GM19455 (cell line): ENCODE measurements around the gene TMEM269.
"Not testable (repeated sequence)": the region's sequence is repeated elsewhere in the genome, so short reads cannot be mapped to it uniquely, and the experiment has no call there.

Source experiments
- ATAC-seq: cut with Tn5 transposase; IDR thresholded peaks from one replicate; pipeline ENCODE4 v1.9.1; 2021; ENCODE audit not compliant: unreplicated experiment

Gene TMEM269

DNA sequence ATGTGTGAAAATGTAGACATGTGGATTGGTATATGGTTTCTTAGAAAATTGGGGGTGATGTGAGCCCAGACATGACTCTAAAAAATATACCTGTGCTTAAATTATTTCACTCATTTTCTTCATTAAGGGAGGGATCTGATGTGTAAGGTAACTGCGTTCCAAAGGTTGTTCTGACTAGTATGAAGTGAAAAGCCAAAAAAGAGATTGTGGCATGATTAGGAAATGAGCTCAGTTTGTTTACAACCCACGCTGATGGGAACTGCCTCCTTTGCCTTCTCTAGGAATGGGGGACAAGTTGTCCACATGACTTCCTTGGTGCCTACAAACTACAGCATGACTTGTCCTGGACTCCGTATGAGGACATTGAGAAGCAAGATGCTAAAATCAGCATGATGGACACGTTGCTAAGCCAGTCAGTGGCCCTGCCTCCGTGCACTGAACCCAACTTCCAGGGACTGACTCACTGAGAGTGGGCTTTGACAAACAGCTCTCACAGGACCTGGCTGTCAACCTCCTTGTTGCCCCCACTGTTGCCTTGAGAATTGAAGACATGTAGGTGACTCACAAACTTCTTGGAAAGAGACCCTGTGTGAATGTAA lies 9.8 kb upstream of the TMEM269 start:
- no peak for ATAC-seq

- no peak for ATAC-seq
Measured at GRCh38 chr1:42776502-42776901, 8.3 kb upstream of the TMEM269 start.

DNA sequence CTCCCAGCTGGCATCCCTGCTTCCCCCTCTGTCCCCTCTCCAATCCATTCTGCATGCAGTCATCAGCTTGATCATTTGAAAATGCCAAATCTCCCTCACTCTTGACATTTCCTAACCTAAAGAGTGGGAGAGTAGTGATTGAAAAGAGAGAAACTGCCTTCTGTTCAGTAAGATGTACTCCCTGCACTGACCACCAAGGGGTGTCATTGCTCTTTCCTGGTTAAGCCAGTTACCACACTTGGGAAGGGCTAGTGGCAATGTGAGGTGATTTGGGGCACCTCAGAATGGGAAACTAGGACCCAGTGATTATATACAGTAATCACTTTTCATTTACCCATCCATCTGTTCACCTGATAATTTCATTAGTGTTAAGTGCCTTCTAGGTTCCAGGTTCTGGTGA lies 6.9 kb upstream of the TMEM269 start:
- ATAC-seq, result no peak

DNA sequence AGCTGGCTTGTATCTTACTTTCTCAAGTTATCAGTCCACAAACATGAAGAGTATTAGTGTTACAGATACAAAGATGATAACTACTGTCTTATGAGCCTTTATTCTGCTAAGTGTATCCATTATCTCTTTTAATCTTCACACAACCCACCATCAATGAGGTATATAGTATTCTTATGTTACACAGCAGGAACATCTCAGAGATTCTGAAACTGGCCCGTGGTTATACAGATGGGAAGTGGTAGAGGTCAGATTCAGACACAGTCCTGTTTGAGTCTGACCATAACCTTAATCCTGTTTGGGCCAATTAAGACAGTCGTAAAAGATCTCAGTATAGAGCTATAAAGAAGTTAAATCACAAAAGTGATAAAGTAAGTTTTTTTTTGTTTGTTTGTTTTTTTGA lies 5.1 kb upstream of the TMEM269 start:
- ATAC-seq, result no peak

DNA sequence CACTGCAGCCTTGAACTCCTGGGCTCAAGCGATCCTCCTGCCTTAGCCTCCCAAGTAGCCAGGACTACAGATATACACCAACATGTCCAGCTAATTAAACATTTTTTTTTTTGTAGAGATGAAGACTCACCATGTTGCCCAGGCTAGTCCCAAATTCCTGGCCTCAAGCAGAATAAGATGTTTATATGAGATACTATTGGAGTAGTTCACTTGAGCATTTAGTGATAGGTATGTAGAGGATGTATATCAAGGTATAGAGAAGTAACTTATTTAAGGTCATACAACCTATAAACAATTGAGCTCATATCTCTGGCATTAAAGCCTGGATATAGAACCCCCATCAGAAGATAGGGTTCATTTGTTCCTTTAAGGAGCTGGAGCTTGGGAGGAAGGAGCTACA lies 4.6 kb upstream of the TMEM269 start:
- ATAC-seq, result no peak

- ATAC-seq, result no peak
Measured at GRCh38 chr1:42783092-42783491, 1.7 kb upstream of the TMEM269 start.

- ATAC-seq, result no peak
Measured at GRCh38 chr1:42784547-42784945, 245 bp upstream of the TMEM269 start.

GRCh38 chr1:42786097-42786496 lies 1.3 kb downstream of the TMEM269 start:
- ATAC-seq, result no peak

- no peak for ATAC-seq
Measured at GRCh38 chr1:42788021-42788420, 3.2 kb downstream of the TMEM269 start.

- ATAC-seq, result no peak
Measured at GRCh38 chr1:42793824-42794223, 9.0 kb downstream of the TMEM269 start.

DNA sequence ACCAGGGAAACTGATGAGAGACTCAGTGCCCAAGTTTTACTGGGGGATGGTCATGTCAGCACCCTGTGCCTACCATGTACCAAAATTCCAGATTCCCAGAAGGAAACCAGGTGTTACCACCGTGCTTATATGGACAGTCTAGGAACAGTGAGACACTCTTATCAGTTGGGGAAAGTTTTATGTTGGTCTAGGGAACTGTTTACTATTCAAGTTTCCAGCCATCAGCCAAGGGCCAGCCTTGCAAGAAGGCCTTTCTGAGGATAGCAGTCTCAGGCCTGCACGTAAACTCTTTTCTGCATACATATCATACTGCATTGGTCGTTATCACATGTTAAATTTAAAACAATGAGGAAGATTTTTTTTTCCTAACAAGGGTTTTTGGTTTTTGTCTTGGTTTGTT lies 12.6 kb downstream of the TMEM269 start:
- no peak for ATAC-seq

GRCh38 chr1:42797979-42798378 lies 13.2 kb downstream of the TMEM269 start:
- ATAC-seq, result no peak

DNA sequence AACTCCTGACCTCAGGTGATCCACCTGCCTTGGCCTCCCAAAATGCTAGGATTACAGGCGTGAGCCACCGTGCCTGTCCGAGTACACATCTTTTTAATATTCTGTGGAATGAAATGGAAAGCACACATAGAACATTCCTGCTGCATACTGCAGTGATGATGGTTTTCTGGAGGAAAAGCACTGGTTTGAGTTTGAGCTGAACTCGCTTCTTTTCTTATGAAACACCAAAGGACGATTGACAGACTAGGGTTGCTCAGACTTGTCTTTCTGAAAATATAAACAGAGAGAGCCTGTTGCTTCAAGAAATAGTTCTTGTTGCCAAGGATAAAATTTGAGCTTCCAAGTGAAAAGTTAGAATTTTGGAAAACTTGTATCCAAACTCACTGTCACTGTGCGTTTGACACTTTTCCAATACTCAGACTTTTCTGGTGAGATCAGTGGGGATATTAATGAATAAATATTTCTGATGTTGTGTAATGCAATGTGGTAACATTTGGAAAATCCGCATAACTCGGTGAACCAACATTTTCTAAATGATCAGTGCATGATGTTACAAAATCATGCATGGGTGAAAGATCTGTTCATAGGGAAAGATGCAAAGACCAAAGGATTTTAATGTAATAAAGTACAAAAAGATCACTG lies 17.2 kb downstream of the TMEM269 start:
- ATAC-seq, result no peak

GRCh38 chr1:42806171-42806570 lies 21.4 kb downstream of the TMEM269 start:
- ATAC-seq, result no peak

DNA sequence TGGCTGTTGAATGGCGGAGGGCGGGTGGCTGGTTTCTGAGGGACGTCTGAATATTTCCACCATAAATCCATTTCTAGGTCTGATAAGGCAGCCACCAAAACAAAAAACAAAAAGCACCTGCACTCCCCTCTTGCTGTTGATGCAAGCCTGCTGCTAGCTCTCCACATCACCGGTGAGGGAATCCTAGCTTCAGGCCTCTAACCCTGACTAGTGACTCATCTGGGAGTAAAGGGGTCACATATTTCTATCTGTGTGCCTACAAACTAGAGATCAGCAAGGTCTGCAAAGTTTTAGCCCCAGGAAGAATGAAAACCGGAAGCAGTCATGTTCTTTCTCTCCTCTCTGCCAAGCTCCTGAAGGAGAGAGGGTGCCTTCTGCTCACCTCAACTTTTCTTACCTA lies 21.8 kb downstream of the TMEM269 start:
- ATAC-seq, result no peak

- no peak for ATAC-seq
Measured at GRCh38 chr1:42807056-42807668, 22.4 kb downstream of the TMEM269 start.

GRCh38 chr1:42814815-42815214 lies 30.0 kb downstream of the TMEM269 start:
- not testable (repeated sequence) for ATAC-seq

DNA sequence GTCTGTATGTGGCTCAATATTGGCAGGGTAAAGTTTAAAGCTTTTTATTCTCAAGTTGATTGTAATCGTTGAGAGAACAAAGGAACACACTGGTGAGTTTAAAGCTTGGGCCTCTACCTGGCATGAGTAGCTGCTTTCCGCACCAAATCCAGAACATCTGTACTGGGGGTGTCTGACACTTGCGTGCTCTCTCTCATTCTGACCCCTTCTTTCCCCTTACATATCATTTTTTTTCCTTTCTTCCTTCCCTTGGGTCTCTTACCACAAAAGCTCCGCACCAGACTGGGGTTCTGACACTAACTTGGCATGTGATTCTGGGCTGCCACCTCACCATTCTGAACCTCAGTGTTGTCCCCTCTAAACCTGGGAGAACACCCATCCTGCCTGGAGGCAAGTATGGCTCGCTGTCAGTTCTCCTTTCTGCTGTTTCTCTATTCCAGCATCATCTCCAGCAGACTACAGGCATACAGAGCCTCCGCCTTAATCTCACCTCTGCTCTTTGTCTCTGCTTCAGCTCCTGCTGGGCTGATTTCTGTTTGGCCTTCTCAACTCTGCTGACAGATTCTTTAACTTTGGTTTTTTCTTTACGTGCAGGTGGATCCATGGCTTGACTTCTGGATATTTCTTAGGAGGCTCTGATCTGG lies 31.3 kb downstream of the TMEM269 start:
- ATAC-seq, result no peak

DNA sequence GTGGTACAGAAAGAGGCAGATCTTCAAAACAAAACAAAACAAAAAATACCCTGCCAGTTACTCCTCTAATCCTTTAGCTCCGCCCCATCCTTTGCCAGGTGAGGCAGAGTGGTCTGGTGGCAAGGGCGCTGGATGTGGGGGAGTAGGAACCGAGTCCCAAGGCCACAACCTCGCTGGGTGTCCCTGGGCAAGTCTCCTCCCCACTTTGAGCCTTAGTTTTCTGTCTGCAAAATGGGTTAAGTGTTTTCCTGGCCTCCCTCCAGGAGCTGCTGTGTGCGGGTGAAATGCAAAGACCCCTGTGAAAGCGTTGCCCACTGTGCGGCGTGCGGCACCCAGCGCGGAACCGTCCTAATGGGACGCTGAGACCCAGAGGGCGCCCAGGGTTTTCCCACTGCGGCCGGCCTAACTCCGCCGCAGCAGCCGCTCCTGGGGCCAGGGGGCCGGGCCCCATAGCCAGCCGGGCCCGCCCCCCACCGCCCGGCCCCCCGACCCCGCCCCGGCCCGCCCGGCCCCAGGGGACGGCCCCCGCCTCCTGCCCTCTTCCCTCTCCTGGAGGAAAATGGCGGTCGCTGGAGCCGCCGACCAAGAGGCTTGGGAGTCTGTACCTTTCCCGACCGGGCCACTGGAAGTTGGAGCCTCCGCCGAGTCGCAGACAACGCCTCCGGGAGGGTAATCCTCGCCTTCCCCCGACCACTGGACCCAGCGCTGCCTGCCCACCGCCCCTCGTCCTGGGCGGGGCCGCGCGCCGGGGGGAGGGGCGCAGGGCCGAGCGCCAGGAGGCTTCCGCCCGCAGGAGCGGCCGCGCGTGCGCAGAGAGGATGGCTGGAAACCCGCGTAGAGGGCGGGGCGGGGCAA lies 32.0 kb downstream of the TMEM269 start, which contains the start of the genes ERMAP and SVBP:
TSS of gene ERMAP (plus strand) at position 538 of the 855 bp plus-strand sequence. CDS start 13,327 bp downstream, outside the sequence.
TSS of gene SVBP (minus strand) at position 813 of the 855 bp plus-strand sequence. CDS start 853 bp downstream, outside the sequence.
- peak; percentile 80 for ATAC-seq

DNA sequence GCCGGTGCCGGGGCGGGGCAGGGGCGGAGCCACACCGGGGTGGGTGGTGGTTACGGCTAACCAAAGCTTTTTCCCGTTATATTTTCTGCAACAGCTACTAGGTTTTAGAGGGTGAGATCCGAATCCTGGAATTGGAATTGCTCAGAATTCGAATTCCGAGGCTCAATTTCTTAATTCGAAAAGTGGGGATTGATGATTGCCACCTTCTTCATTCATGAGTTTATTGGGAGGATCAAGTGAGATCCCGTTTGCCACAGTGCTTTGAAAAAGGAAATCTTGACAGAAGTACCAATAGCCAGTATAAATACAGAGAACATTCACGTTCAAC lies 32.6 kb downstream of the TMEM269 start:
- peak; percentile 6 for ATAC-seq

- no peak for ATAC-seq
Measured at GRCh38 chr1:42817976-42818375, 33.2 kb downstream of the TMEM269 start.
